ENCODE results near the gene KLF11.

DNA sequence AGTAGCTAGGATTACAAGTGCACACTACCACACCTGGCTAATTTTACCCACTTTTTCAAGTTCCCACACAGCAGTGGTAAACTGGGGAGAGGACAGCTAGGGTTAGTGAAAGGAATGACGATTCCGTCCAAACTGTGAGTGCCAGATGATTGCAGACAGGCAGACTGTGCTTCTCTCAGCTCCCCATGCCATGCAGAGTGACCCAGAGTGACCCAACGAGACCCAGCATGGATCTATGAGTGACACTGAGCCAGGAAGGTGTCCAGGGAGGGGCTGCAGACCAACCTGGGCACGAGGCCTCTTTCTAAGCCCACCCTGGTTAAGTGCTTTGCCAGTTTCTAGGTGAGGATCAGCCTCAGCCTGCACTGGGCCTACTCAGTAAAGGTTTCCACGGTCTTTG is 7.7 kb upstream of the KLF11 start:
- no peak for TF ChIP-seq EP300 (IDR thresholded peaks at IDR 0.05)
- no peak for TF ChIP-seq POLR2A (IDR thresholded peaks at IDR 0.05)

All from suprapubic skin (tissue), 2 donors.